ENCODE measurements around the gene SPNS2. TPM values are rescaled to one million over a fixed set of nuclear protein-coding genes. Genes with fewer than 3 reads are reported as not detected.

The SPNS2 gene
- total RNA-seq, 4 donors from 2014 or later, result 10.0 to 19.9 (median 18.8) TPM

GRCh38 chr17:4518901-4519300 is 20.2 kb downstream of the SPNS2 start:
- no peaks in the 10 kb centered on the region for H3K9me3 ChIP-seq
- no peak for DNase-seq (ENCODE audit: extremely low spot score)
- H3K4me3 ChIP-seq, result no peak overlapping the region
- intact Hi-C loops (cut with DNase I), result no loop called here
- TF ChIP-seq EP300 (IDR thresholded peaks at IDR 0.05) (no peak), POLR2A (IDR thresholded peaks at IDR 0.05; ENCODE audit: low read depth) (no peak), CTCF (IDR thresholded peaks at IDR 0.05) (no peak), POLR2AphosphoS5 (IDR thresholded peaks at IDR 0.05) (no peak)
- 82% methylated on average over 4 of the region's 10 CpGs for WGBS
- H3K27ac ChIP-seq (replicated peaks in 1 of 4), result peak overlapping the region; percentile 47 to 80 (median 69)
- peaks cover 0 to 6% (median 0%) of the 10 kb centered on the region in 4 donors for H3K36me3 ChIP-seq
- H3K27me3 ChIP-seq, result no peaks in the 10 kb centered on the region
- H3K4me1 ChIP-seq, result peaks cover 37 to 46% (median 40%) of the 10 kb centered on the region in 4 donors

GRCh38 chr17:4519361-4519788 is 20.7 kb downstream of the SPNS2 start:
- peaks cover 0 to 6% (median 0%) of the 10 kb centered on the region in 4 donors for H3K36me3 ChIP-seq
- no peak for DNase-seq (ENCODE audit: extremely low spot score)
- peak overlapping the region; percentile 58 to 80 (median 74) for H3K27ac ChIP-seq (replicated peaks in 1 of 4)
- H3K9me3 ChIP-seq, result no peaks in the 10 kb centered on the region
- no peak for TF ChIP-seq CTCF (IDR thresholded peaks at IDR 0.05)
- peak; percentile 11 to 45 for TF ChIP-seq POLR2AphosphoS5 (IDR thresholded peaks at IDR 0.05)
- H3K27me3 ChIP-seq, result no peaks in the 10 kb centered on the region
- no peak overlapping the region for H3K4me3 ChIP-seq
- intact Hi-C loops (cut with DNase I), result no loop called here
- 84% methylated on average over 8 of the region's 14 CpGs for WGBS
- peaks cover 37 to 46% (median 39%) of the 10 kb centered on the region in 4 donors for H3K4me1 ChIP-seq

GRCh38 chr17:4520060-4520893 is 21.6 kb downstream of the SPNS2 start:
- intact Hi-C loops (cut with DNase I), result no loop called here
- TF ChIP-seq POLR2A (IDR thresholded peaks at IDR 0.05; ENCODE audit: low read depth) (no peak), CTCF (IDR thresholded peaks at IDR 0.05) (no peak), EP300 (IDR thresholded peaks at IDR 0.05) (no peak), POLR2AphosphoS5 (IDR thresholded peaks at IDR 0.05) (no peak)
- Histone ChIP-seq H3K9me3 (no peaks in the 10 kb centered on the region), H3K4me3 (no peak overlapping the region), H3K36me3 (peaks cover 0 to 11% (median 0%) of the 10 kb centered on the region in 4 donors), H3K27me3 (no peaks in the 10 kb centered on the region), H3K4me1 (peaks cover 37 to 43% (median 39%) of the 10 kb centered on the region in 4 donors), H3K27ac (replicated peaks in 1 of 4) (peak overlapping the region; percentile 58 to 80 (median 74))
- no peak for DNase-seq (ENCODE audit: extremely low spot score)
- WGBS, result 82% methylated on average over 17 of the region's 19 CpGs

GRCh38 chr17:4520894-4521600 is 22.4 kb downstream of the SPNS2 start:
- H3K4me1 ChIP-seq, result peaks cover 37 to 43% (median 39%) of the 10 kb centered on the region in 4 donors
- WGBS, result 74% methylated on average over 8 of the region's 8 CpGs
- H3K9me3 ChIP-seq, result no peaks in the 10 kb centered on the region
- intact Hi-C loops (cut with DNase I), result no loop called here
- no peak overlapping the region for H3K4me3 ChIP-seq
- H3K27ac ChIP-seq (replicated peaks in 1 of 4), result peak overlapping the region; percentile 26 to 80 (median 68)
- H3K36me3 ChIP-seq, result peaks cover 0 to 15% (median 0%) of the 10 kb centered on the region in 4 donors
- TF ChIP-seq POLR2AphosphoS5 (IDR thresholded peaks at IDR 0.05), result peak; percentile 24 to 43
- TF ChIP-seq EP300 (IDR thresholded peaks at IDR 0.05), result no peak
- H3K27me3 ChIP-seq, result no peaks in the 10 kb centered on the region
- DNase-seq (ENCODE audit: extremely low spot score), result no peak

GRCh38 chr17:4522661-4523060 is 24.0 kb downstream of the SPNS2 start:
- no peaks in the 10 kb centered on the region for H3K9me3 ChIP-seq
- peaks cover 36 to 57% (median 43%) of the 10 kb centered on the region in 4 donors for H3K4me1 ChIP-seq
- peaks cover 0 to 9% (median 0%) of the 10 kb centered on the region in 4 donors for H3K36me3 ChIP-seq
- H3K4me3 ChIP-seq, result no peak overlapping the region
- H3K27me3 ChIP-seq, result no peaks in the 10 kb centered on the region
- H3K27ac ChIP-seq (replicated peaks in 1 of 4), result peak overlapping the region; percentile 36 to 80 (median 68)
- DNase-seq (ENCODE audit: extremely low spot score), result no peak
- intact Hi-C loops (cut with DNase I), result no loop called here
- 72% methylated on average over 6 of the region's 6 CpGs for WGBS
- no peak for TF ChIP-seq EP300 (IDR thresholded peaks at IDR 0.05)
- TF ChIP-seq POLR2A (IDR thresholded peaks at IDR 0.05; ENCODE audit: low read depth), result no peak
- peak in 1 of 2 donors; percentile 12 for TF ChIP-seq POLR2AphosphoS5 (IDR thresholded peaks at IDR 0.05)
- TF ChIP-seq CTCF (IDR thresholded peaks at IDR 0.05), result no peak
